ENCODE results near the gene ZNF598.

DNA sequence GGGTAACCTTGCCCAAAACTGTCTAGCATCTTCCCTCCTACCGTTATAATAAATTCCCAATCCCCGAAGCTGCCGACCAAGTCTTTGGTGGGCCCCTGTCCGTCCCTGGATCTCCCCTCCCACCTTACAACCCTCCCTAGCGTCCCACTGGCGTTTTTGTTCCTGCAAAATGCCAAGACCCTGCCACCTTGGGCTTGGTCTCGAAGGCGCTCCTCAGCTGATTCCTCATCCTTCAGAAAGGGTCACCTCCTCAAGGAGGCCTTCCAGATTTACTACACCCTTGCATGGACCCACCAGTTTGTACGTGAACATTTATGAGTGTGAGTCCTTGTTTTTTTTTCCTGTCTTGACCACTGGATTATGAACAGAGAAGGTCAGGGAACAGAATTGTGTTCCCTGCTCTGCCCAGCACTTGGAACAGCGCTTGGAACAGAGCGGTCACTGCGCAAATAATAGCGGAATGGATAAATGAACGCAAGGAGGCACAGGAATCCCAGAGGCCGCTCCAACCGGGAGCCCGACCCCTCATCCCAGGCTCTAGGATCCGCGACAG is 26.6 kb downstream of the ZNF598 start:
- TF ChIP-seq, protein P1, sequence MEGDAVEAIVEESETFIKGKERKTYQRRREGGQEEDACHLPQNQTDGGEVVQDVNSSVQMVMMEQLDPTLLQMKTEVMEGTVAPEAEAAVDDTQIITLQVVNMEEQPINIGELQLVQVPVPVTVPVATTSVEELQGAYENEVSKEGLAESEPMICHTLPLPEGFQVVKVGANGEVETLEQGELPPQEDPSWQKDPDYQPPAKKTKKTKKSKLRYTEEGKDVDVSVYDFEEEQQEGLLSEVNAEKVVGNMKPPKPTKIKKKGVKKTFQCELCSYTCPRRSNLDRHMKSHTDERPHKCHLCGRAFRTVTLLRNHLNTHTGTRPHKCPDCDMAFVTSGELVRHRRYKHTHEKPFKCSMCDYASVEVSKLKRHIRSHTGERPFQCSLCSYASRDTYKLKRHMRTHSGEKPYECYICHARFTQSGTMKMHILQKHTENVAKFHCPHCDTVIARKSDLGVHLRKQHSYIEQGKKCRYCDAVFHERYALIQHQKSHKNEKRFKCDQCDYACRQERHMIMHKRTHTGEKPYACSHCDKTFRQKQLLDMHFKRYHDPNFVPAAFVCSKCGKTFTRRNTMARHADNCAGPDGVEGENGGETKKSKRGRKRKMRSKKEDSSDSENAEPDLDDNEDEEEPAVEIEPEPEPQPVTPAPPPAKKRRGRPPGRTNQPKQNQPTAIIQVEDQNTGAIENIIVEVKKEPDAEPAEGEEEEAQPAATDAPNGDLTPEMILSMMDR (IDR thresholded peaks at IDR 0.05): no peak
- no peak for TF ChIP-seq POLR2A (IDR thresholded peaks at IDR 0.05)
